DMS153 treated with DMSO at 0.1 percent for 48 hours (cell line): ENCODE results near the gene SAE1.
"Not testable (repeated sequence)": the region's sequence is repeated elsewhere in the genome, so short reads cannot be mapped to it uniquely, and the experiment has no call there.

ENCODE experiments used
- DNase-seq: peaks from one replicate; lab custom pipeline; 2025; ENCODE audit not compliant: unreplicated experiment; lab: John Stamatoyannopoulos, UW

The SAE1 gene

GRCh38 chr19:47125669-47125938 is 5.0 kb upstream of the SAE1 start:
- no peak for DNase-seq

GRCh38 chr19:47129579-47129978 is 1.1 kb upstream of the SAE1 start:
- DNase-seq, result no peak

GRCh38 chr19:47130120-47130588 is 481 bp upstream of the SAE1 start:
- DNase-seq, result no peak

GRCh38 chr19:47132194-47132852 is 1.7 kb downstream of the SAE1 start:
- no peak for DNase-seq

GRCh38 chr19:47133021-47133471 is 2.4 kb downstream of the SAE1 start:
- DNase-seq, result no peak

- DNase-seq, result no peak
These were observed 3.9 kb downstream of the SAE1 start for GRCh38 chr19:47134545-47134944.

GRCh38 chr19:47135156-47135555 is 4.5 kb downstream of the SAE1 start:
- DNase-seq, result no peak

GRCh38 chr19:47141252-47141651 is 10.6 kb downstream of the SAE1 start:
- not testable (repeated sequence) for DNase-seq

- no peak for DNase-seq
These were observed 11.1 kb downstream of the SAE1 start for GRCh38 chr19:47141695-47142094.

GRCh38 chr19:47142779-47143178 is 12.1 kb downstream of the SAE1 start:
- no peak for DNase-seq

- DNase-seq, result no peak
These were observed 12.9 kb downstream of the SAE1 start for GRCh38 chr19:47143322-47144073.

- DNase-seq, result no peak
These were observed 14.0 kb downstream of the SAE1 start for GRCh38 chr19:47144630-47145029.

GRCh38 chr19:47145639-47146486 is 15.2 kb downstream of the SAE1 start:
- no peak for DNase-seq

GRCh38 chr19:47146920-47147319 is 16.3 kb downstream of the SAE1 start:
- DNase-seq, result no peak

GRCh38 chr19:47151627-47152026 is 21.0 kb downstream of the SAE1 start:
- no peak for DNase-seq

- no peak for DNase-seq
These were observed 21.6 kb downstream of the SAE1 start for GRCh38 chr19:47152205-47152604.

- DNase-seq, result no peak
These were observed 22.0 kb downstream of the SAE1 start for GRCh38 chr19:47152632-47153031.

GRCh38 chr19:47153266-47153665 is 22.6 kb downstream of the SAE1 start:
- no peak for DNase-seq

GRCh38 chr19:47155148-47155547 is 24.5 kb downstream of the SAE1 start:
- no peak for DNase-seq

- DNase-seq, result no peak
These were observed 26.3 kb downstream of the SAE1 start for GRCh38 chr19:47156861-47157430.
